NCI-H460 (cell line): ENCODE measurements around the gene MEI1. TPM values are rescaled to one million over a fixed set of nuclear protein-coding genes. Genes with fewer than 3 reads are reported as not detected.

Experiments used
- DNase-seq: peaks from one replicate; pipeline ENCODE4 v3.0.0-alpha.2; 2016; ENCODE audit warnings: low read depth; ENCODE audit errors: extremely low read depth
- total RNA-seq: library from RNA; depleted of rRNA; stranded (reverse); fragments of >200 nt; shearing (Covaris generic); gene quantifications from 2 replicates; pipeline ENCODE4 v1.2.3, GENCODE V29; 2014

MEI1 gene
- total RNA-seq, 1 experiment from 2014 or later = 0.50 TPM

DNA sequence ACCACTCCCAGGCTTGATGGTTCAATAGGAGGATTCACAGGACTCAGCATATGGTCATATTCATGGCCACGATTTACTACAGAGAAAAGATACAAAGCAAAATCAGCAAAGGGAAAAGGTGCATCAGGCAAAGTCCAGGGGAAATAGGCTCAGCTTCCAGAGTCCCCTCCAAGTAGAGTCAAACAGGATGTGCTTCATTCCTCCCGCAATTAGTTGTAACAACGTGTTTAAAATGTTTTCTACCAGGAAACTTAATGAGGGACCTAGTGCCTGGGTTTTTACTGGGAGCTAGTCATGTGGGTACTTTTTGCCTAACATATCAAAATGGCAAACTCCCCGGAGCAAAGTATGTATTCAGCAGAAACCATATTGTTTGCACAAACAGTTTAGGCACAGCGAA is 118.7 kb downstream of the MEI1 start:
- no peak for DNase-seq

DNA sequence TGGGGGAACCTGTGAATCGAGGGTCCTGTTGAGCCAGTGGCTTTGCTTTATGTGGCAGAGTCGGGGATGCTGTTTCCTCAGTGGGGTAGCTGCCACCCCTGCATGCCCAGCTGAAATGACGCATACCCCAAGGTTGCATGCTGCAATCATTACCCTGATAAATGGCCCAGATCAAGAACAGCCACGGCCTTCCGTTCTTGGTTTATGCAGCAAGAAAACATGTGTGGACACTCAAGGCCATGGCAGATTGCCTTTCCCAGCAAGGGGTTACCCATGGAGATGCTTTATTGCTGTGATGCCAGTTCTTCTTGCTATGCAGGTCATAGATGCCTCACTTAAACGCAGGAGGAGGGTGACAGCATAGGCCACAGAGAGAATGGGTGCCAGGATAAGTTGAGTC is 119.3 kb downstream of the MEI1 start:
- no peak for DNase-seq

- DNase-seq = no peak
Observed at GRCh38 chr22:41819257-41819656, 120.0 kb downstream of the MEI1 start.

DNA sequence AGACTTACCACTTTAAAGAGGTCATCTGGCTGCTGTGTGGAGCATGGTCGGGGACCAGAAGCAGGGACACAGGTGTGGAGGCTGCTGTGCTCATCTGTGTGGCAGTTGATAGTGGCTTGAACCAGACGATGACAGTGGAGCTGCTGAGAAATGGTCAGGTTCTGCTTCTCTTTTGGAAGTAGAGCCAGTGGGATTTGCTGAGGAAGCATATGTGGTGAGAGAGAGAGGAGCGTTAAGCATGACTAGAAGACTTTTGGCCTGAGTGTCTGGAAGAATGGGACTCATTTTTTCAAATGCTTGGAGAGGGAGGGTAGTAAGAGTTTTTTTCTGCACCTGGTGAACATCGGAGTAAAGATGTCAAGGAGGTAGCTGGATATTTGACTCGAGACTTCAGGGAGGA is 121.1 kb downstream of the MEI1 start:
- no peak for DNase-seq

GRCh38 chr22:41821471-41822316 is 122.4 kb downstream of the MEI1 start:
- DNase-seq = no peak

DNA sequence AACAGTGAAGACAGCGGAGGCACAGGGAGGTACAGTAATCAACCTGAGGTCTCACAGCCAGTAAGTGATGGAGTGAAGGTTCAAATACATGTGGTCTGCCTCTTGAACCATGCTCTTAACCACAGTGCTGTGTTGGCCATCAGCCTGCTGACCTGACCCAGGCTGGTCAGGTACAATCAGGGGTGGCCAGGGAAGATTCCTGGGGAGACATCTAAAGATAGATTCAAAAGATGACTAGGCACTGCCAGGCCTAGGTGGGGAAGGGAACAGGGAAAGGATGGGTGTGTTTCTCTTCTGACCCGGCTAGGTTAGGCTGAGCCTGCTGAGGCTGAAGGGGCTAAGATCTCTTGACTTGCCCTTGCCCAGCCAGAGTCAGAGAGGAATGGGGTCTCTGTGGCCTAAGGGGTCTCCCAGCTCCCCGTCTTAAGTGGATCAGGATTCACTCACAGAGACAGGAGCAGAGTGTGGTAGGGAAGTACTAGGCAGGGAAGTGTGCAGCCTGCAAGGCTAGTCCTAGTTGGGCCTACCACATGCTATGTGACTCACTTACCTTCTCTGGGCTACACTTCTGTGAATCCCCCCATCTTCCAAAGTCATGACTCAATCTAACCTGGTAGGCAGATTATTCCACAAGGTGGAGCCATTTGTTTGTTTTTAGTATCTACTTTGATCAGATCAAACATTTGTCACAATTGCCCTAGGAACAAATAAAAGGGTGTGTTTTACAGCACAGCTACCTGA is 123.2 kb downstream of the MEI1 start:
- peak; percentile 43 for DNase-seq

DNA sequence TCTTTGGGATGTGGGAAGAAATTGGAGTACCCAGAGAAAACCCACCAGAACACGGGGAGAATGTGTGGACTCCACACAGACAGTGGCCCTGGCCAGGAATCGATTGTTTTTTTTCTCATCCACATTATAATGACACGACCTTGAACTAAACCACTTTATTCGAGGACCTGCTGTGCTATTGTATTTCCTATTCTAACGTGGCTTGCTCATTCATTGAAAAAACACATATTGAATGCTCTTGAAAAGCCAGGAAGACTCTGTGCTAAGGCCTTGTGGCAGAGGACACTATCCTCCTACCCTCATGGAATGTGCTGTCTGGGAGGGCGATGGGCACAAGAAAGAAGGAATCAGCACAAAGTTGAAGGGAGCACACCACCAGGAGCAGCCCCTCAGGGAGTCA is 124.5 kb downstream of the MEI1 start:
- DNase-seq = no peak

DNA sequence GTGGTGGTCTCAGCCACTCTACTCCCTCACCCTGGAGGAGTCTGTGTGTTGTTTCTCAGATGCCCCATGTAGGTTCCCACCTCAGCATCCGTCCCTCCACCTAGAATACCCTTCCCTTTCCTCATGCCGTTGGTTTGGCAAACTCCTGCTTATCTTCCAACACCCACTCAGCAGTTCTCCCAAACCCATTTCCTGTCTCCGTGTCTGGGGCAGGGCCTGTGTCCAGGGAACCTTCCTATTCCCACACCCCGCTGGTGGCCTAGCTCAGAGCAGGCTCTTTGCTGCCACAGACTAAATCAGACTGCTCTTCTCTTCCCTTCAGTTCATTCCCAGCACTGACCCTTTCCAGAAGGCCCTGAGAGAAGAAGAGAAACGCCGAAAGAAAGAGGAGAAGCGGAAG is 126.1 kb downstream of the MEI1 start:
- no peak for DNase-seq

GRCh38 chr22:41826021-41826420 is 126.7 kb downstream of the MEI1 start:
- no peak for DNase-seq

- DNase-seq = no peak
Observed at GRCh38 chr22:41826430-41827383, 127.4 kb downstream of the MEI1 start.

GRCh38 chr22:41827671-41828070 is 128.4 kb downstream of the MEI1 start:
- no peak for DNase-seq

- DNase-seq = no peak
Observed at GRCh38 chr22:41828516-41828915, 129.2 kb downstream of the MEI1 start.

DNA sequence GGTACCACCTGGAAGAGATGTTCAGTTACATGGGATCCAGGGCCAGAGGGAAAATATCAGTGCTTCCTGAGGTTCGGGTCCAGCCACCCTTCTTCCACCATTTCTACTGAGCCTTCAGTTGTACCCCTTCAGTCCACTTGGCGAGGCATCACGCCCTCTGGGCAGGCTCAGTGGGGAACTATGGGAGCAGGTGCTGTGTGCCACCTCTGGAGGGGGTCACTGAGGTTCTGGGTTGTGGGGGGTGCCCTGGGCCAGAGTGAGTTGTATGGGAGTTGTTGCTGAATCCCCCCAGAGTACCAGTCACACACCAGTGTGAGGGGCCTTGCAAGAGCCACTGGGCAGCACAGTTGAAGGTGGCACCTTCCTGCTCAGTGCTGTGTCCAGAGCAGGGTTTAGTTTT is 130.9 kb downstream of the MEI1 start:
- no peak for DNase-seq

DNA sequence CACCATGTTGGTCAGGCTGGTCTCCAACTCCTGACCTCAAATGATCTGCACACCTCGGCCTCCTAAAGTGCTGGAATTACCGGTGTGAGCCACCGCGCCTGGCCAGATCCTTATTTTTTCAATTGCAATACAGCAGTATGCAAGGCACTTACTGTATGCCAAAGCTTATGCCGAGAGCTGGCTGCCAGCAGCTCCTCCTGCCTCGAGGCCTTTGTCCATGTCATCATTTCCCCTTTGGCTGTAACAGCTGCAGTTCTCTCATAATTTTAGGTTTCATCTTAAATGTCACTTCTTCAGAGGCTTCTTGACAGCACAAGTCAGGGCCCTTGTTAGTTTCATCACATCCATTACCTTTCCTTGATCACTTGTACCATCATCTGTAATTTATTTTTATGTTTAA is 132.1 kb downstream of the MEI1 start:
- DNase-seq = no peak

- no peak for DNase-seq
Observed at GRCh38 chr22:41831828-41832552, 132.7 kb downstream of the MEI1 start.

DNA sequence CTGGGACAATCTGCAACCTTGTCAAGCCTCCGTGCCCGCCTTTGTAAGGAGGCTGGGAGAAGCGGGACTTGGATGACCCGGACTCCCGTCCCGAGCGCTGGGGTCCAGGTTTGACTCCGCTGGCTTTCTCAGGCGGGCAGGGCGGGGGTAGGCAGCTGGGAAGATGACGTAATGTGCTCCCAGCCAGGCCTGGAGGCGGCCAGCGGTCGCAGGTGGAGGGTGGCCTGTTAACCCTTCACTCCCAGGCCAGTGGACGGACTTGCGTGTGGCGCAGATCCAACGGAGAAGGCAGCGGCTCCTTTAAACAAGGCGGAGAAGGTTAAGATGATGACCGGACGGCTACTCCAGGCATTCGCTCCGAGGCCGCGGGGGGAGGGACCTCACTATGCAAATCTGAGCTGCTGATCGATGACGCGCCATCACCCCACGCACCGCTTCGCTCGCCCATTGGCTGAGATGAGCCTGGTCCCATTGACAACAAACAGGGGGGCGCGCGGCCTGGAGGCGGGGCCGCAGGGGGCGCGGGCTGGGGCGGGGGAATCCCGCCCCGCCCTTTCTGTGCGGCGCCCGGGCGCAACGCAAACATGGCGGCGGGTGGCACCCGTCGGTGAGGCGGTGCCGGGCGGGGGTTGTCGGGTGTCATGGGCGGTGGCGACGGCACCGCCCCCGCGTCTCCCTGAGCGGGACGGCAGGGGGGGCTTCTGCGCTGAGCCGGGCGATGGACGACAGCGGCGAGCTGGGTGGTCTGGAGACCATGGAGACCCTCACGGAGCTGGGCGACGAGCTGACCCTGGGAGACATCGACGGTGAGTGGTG is 133.5 kb downstream of the MEI1 start, which contains the start of gene SREBF2:
TSS of gene SREBF2 (plus strand) at position 553 of the 816 bp plus-strand sequence. CDS start at position 719, 166 bp downstream.
- peak; percentile 98 for DNase-seq

GRCh38 chr22:41833369-41834004 is 134.2 kb downstream of the MEI1 start:
- DNase-seq = no peak

DNA sequence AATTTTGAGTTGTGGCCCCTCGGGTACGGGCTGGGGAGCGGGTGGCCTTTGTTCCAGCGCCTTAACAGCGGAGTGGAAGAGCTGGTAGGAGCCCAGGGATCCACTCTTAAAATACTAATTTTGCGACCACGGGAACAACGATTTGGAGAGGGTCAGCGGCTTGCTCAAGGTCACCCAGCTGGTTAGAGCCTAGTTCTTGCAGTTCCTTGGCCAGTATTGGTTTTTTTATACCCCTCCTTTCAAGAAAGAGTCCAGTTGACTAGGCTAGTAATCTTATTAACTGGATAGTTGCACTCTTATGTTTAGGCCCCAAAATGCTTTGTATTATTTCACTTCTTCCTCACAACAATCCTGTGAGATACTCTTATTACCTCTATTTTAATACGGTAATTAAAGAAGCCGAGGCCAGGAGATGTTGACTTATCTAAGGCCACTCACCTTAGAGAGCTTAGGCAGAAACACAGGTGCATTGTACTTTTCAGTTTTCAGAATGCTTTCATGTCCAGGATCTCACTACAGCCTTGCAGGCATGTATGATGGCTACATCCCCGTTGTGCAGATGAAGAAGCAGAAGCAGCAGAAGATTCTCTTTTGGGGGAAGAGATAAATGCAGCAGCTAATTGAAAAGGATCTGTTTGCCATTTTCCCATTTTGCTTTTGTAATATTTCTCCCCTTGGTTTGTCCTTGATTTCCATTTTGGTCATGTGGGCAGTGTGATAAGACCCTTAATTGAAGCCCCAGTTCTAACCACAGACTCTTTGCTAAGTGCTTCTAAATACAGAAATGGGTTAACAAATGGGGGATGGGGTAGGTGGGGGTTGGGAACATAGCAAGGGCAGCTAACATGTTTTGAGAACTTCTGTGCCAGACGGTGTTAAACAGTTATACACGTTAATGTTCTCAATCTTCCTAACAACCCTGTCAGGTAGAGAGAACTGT is 135.0 kb downstream of the MEI1 start:
- DNase-seq = no peak
